CD4-positive, alpha-beta T cell (primary cell): ENCODE data around the gene SLC2A9. TPM values are rescaled to one million over a fixed set of nuclear protein-coding genes. Genes with fewer than 3 reads are reported as not detected.

Source experiments
- ATAC-seq: fragments of 200-7000 bp; cut with Tn5 transposase; one replicate; pipeline ENCODE4 v1.10.0; 2022; ENCODE audit warnings: mild to moderate bottlenecking; ENCODE audit not compliant: poor library complexity
- CTCF ChIA-PET: fragments of 350-600 bp; sonication (Branson Sonifier 250); formaldehyde crosslinking; loops from one replicate; lab custom pipeline; 2021; ENCODE audit warnings: antibody characterized with exemption, inconsistent platforms; lab: Charles Lee
- POLR2A ChIA-PET: fragments of 350-600 bp; sonication (Branson Sonifier 250); formaldehyde crosslinking; loops from one replicate; lab custom pipeline; 2021; ENCODE audit warnings: antibody characterized with exemption, inconsistent platforms; lab: Charles Lee
- DNase-seq, 14 experiments: peaks; one replicate each; pipeline ENCODE4 v3.0.0-alpha.2; 2013 to 2020; ENCODE audit warnings: mixed read lengths in 2 of 14
- H3K27ac ChIP-seq, 2 donors: one replicate each; pipeline versions ENCODE4 v1.5.1 to v1.7.0; 2013; ENCODE audit warnings: low read length in 2 of 2, low read depth in 1 of 2, mild to moderate bottlenecking in 1 of 2
- H3K27me3 ChIP-seq, 2 experiments: 1 replicate in 1 of 2; 2 replicates in 1 of 2; pipeline versions ENCODE4 v1.6.1 to v1.7.0; 2013; ENCODE audit warnings: low read length in 2 of 2, control low read depth in 1 of 2, mild to moderate bottlenecking in 1 of 2, moderate library complexity in 1 of 2; ENCODE audit not compliant: insufficient read depth in 2 of 2, control insufficient read depth in 1 of 2
- H3K36me3 ChIP-seq: one replicate; pipeline ENCODE4 v1.6.1; 2013; ENCODE audit warnings: low read length, control low read depth; ENCODE audit not compliant: insufficient read depth
- H3K4me1 ChIP-seq: one replicate; pipeline ENCODE4 v1.6.1; 2013; ENCODE audit warnings: low read length, control low read depth; ENCODE audit not compliant: insufficient read depth
- H3K4me3 ChIP-seq: one replicate; pipeline ENCODE4 v1.5.1; 2013; ENCODE audit warnings: mild to moderate bottlenecking, low read length, moderate library complexity
- H3K9me3 ChIP-seq, 2 experiments: 1 replicate in 1 of 2; 2 replicates in 1 of 2; pipeline versions ENCODE4 v1.6.1 to v1.7.0; 2013; ENCODE audit warnings: low read length in 2 of 2, mild to moderate bottlenecking in 2 of 2, control low read depth in 1 of 2, moderate library complexity in 1 of 2; ENCODE audit not compliant: control insufficient read depth in 1 of 2, insufficient read depth in 1 of 2
- H3K27ac Mint-ChIP-seq: one replicate; pipeline ENCODE4 v1.8.0; 2020; ENCODE audit warnings: mixed read lengths
- H3K27me3 Mint-ChIP-seq: one replicate; pipeline ENCODE4 v1.8.0; 2021; ENCODE audit warnings: mixed read lengths
- H3K36me3 Mint-ChIP-seq: one replicate; pipeline ENCODE4 v1.8.0; 2021; ENCODE audit warnings: low read depth, mixed read lengths
- H3K4me1 Mint-ChIP-seq: one replicate; pipeline ENCODE4 v1.8.0; 2021; ENCODE audit warnings: low read depth, mixed read lengths
- H3K4me3 Mint-ChIP-seq: one replicate; pipeline ENCODE4 v1.8.0; 2020; ENCODE audit warnings: mild to moderate bottlenecking, mixed read lengths
- H3K9me3 Mint-ChIP-seq: one replicate; pipeline ENCODE4 v1.8.0; 2020; ENCODE audit warnings: mixed read lengths
- intact Hi-C, 2 experiments: fragments of 100-400 bp; cut with DNase I in 1 of 2; cut with micrococcal nuclease in 1 of 2; formaldehyde crosslinking; loops; one replicate each; pipeline versions ENCODE4 v1.15.1 to v1.9.0; 2023 to 2025; cut with DNase I, micrococcal nuclease
- total RNA-seq, 174 experiments: library from RNA in 2 of 174; stranded (reverse) in 2 of 174; gene quantifications; one replicate each; pipeline ENCODE4 v1.2.3 and lab custom pipeline; 2021 to 2026
- TF ChIP-seq, protein P1 (sequence below): fragments of 200-600 bp; IDR thresholded peaks from one replicate; pipeline ENCODE4 v1.8.0; 2022; ENCODE audit warnings: antibody characterized with exemption, mild to moderate bottlenecking

SLC2A9 gene
- total RNA-seq, 2 experiments from 2014 or later, result 2.2 to 3.6 TPM

DNA sequence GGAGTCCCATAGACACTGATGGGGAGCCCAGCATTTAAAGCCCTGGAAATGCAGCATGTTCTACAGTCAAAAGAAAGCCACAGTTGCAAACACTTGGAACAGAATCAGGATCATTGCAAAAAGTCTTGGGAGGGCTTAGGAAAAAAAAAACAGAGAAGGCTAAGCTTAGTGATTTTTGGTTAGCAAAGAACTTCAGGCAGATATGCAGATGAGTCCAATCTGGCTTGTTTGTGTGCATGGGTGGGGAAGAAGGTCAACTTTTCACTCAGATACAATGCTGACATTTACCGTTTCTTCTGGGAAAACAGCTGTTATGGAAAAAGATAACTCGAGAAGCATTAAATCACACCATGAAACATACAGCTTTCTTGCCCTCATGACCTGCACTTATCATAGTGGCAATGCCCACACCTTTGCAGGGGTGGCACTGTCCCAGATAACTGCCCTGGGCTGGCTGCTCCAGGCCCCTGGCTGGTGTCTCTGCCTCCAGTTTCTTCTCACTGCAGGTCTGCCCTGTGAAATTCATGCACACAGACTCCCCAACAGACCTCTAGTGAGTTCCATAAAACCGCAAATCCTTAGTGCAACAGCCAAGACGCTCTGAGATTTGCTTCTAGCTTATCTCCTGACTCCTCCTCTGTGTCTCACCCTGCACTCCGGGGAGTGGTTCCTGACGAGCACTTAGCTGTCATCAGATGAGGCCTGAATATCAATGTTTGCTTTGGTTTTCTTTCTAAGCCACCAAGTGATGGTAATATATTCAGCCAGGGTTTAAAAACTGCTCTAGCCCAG lies 140.7 kb downstream of the SLC2A9 start:
- Mint-ChIP-seq H3K4me1 (no peaks in the 10 kb centered on the region), H3K27ac (no peak overlapping the region), H3K27me3 (no peaks in the 10 kb centered on the region), H3K9me3 (no peaks in the 10 kb centered on the region), H3K4me3 (no peak overlapping the region), H3K36me3 (no peaks in the 10 kb centered on the region)
- H3K27me3 ChIP-seq, result no peaks in the 10 kb centered on the region
- TF ChIP-seq, protein P1, sequence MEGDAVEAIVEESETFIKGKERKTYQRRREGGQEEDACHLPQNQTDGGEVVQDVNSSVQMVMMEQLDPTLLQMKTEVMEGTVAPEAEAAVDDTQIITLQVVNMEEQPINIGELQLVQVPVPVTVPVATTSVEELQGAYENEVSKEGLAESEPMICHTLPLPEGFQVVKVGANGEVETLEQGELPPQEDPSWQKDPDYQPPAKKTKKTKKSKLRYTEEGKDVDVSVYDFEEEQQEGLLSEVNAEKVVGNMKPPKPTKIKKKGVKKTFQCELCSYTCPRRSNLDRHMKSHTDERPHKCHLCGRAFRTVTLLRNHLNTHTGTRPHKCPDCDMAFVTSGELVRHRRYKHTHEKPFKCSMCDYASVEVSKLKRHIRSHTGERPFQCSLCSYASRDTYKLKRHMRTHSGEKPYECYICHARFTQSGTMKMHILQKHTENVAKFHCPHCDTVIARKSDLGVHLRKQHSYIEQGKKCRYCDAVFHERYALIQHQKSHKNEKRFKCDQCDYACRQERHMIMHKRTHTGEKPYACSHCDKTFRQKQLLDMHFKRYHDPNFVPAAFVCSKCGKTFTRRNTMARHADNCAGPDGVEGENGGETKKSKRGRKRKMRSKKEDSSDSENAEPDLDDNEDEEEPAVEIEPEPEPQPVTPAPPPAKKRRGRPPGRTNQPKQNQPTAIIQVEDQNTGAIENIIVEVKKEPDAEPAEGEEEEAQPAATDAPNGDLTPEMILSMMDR, result no peak
- POLR2A ChIA-PET, result no interaction called here
- H3K9me3 ChIP-seq, result no peaks in the 10 kb centered on the region
- H3K4me3 ChIP-seq, result no peak overlapping the region
- no peak for DNase-seq
- no peaks in the 10 kb centered on the region for H3K36me3 ChIP-seq
- no peak overlapping the region for H3K27ac ChIP-seq
- no peaks in the 10 kb centered on the region for H3K4me1 ChIP-seq
- ATAC-seq, result no peak
- CTCF ChIA-PET, result no interaction called here
- intact Hi-C loops, result no loop called here

DNA sequence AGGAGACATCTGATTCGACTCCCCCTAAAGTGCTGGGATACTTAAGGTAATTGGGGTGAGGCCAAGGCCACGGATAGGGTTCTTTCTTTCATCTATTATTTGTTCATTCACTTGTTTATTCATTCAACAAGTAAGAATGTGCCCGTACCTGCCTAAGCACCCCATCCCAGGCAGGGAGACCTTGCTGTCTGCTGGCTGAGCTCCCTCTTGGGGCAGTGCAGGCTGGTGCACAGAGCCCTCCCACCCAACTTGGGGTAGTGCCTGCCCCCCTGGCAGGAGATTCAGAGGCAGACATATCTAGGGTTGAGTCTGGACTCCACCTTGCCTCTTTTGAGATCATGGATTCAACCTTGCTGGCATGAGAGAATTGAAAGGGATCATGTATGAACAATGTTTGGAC lies 144.2 kb downstream of the SLC2A9 start:
- Histone ChIP-seq H3K4me3 (no peak overlapping the region), H3K9me3 (no peaks in the 10 kb centered on the region), H3K27ac (no peak overlapping the region), H3K36me3 (no peaks in the 10 kb centered on the region), H3K27me3 (peaks cover 0 to 1% of the 10 kb centered on the region in 2 experiments), H3K4me1 (no peaks in the 10 kb centered on the region)
- H3K4me3 Mint-ChIP-seq, result no peak overlapping the region
- ATAC-seq (no peak), DNase-seq (no peak)
- no peaks in the 10 kb centered on the region for H3K27me3 Mint-ChIP-seq
- TF ChIP-seq, protein P1, result no peak
- intact Hi-C loops, result no loop called here
- H3K4me1 Mint-ChIP-seq, result no peaks in the 10 kb centered on the region
- no peaks in the 10 kb centered on the region for H3K9me3 Mint-ChIP-seq
- no peaks in the 10 kb centered on the region for H3K36me3 Mint-ChIP-seq
- no peak overlapping the region for H3K27ac Mint-ChIP-seq
- ChIA-PET CTCF (no interaction called here), POLR2A (no interaction called here)

DNA sequence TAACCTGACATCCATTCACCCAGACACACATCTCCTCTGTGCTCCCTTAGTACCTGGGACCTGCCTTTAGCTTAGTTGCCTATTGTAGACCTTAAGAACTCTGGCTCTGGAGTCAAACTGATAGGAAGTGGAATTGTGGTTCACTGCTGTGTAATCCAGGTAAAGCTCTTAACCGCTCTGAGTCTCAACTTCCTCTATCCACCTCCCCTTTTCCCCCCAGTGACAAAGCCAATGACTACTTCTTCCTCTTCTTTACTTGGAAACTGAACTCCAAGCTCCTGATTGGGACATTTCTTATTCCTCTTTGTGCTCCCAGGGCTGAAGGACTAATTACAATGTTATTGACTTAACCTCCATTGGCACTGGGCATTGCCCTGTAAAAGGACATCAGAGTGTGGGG lies 145.8 kb downstream of the SLC2A9 start:
- ChIA-PET CTCF (no interaction called here), POLR2A (no interaction called here)
- no peaks in the 10 kb centered on the region for H3K36me3 Mint-ChIP-seq
- H3K4me1 ChIP-seq, result no peaks in the 10 kb centered on the region
- no peaks in the 10 kb centered on the region for H3K9me3 ChIP-seq
- intact Hi-C loops, result no loop called here
- ATAC-seq (no peak), DNase-seq (no peak)
- no peaks in the 10 kb centered on the region for H3K27me3 Mint-ChIP-seq
- H3K27ac Mint-ChIP-seq, result no peak overlapping the region
- TF ChIP-seq, protein P1, result no peak
- H3K27me3 ChIP-seq, result peaks cover 0 to 2% of the 10 kb centered on the region in 2 experiments
- H3K9me3 Mint-ChIP-seq, result no peaks in the 10 kb centered on the region
- H3K27ac ChIP-seq, result no peak overlapping the region
- H3K4me3 Mint-ChIP-seq, result no peak overlapping the region
- no peaks in the 10 kb centered on the region for H3K36me3 ChIP-seq
- no peaks in the 10 kb centered on the region for H3K4me1 Mint-ChIP-seq
- H3K4me3 ChIP-seq, result no peak overlapping the region
